ENCODE measurements around the gene TCF7L1. TPM values are rescaled to one million over a fixed set of nuclear protein-coding genes. Genes with fewer than 3 reads are reported as not detected.

The TCF7L1 gene
- total and polyA plus RNA-seq, 11 donors: 1.9 to 9.8 (median 6.3) TPM

DNA sequence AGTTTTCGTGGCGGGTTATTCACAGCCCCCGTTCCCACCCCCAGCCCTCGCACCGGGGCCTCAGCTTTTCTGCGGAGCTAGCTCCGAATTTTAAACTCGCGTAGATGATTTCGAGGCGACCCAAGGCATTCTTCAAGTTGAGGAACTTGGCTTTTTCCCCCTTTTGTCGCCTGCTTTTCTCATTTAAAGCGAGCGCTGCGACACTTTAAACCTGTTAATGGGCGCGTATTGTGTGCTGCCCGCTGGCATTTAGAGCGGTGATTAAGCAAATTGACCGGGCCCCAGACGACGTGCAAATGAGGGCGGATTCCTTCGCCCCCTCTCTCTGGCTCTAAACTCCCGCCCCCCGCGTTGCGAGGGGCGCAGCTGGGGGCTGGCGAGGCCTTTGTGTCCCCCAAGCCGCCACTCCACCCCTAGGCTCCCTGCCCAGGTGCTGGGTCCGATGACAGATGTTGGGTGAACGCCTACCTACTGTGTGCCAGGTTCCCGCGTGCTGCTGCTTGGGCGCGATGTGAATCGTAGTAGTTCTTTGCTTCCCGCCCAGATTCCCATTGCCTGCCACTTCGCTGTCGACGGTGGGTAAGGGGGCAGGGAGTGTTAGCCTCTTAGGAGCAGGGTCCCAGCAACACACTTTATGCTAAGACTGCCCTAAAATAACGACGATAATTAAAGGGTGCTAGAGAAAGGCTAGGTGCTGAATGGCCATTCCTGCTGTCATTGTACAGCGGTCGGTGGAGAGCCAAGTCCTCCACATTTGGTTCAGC, 1.9 kb downstream of the TCF7L1 start:
- WGBS, 4 donors: 48 to 72% (median 60%) methylated on average over 36 to 46 of the region's 46 CpGs
- Histone ChIP-seq H3K27me3 (peaks cover 0 to 26% (median 0%) of the 10 kb centered on the region in 9 donors), H3K36me3 (peaks cover 0 to 4% (median 0%) of the 10 kb centered on the region in 9 donors), H3K4me3 (peak overlapping the region; percentile 60 to 99 (median 82)), H3K4me1 (peaks cover 4 to 53% (median 31%) of the 10 kb centered on the region in 12 donors), H3K9me3 (no peaks in the 10 kb centered on the region), H3K27ac (peak overlapping the region in 10 of 12 donors; percentile 2 to 90 (median 82))
- TF ChIP-seq POLR2A (IDR thresholded peaks at IDR 0.05) (no peak), CTCF (IDR thresholded peaks at IDR 0.05) (no peak)
- DNase-seq: no peak
- no peak for ATAC-seq
- intact Hi-C loops (cut with DNase I): loop anchor here in 8 of 10 donors (2.0 to 10.0 kb wide), 6 partner anchors 37 to 152 kb away; no protein-coding TSS in a partner anchor

DNA sequence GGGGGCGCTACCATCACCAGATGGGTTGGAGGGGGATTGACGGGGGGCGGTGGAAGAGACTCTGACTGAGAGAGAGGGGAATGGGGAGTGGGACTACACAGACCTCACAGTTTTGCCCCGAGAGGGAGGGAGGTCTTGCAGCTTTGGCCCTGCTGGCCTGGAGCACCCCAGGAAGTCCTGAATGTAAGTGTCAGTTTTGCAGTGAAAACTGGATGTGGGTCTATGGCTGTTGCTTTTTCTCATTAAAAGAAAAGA, 2.4 kb downstream of the TCF7L1 start:
- peaks cover 0 to 26% (median 0%) of the 10 kb centered on the region in 9 donors for H3K27me3 ChIP-seq
- peaks cover 4 to 53% (median 31%) of the 10 kb centered on the region in 12 donors for H3K4me1 ChIP-seq
- H3K27ac ChIP-seq: peak overlapping the region in 1 of 12 donors; percentile 83
- intact Hi-C loops (cut with DNase I): loop anchor here in 4 of 10 donors (2.0 to 10.0 kb wide), 3 partner anchors 37 to 109 kb away; no protein-coding TSS in a partner anchor
- no peak for ATAC-seq
- DNase-seq: no peak
- WGBS, 4 donors: 73 to 87% (median 83%) methylated on average over 4 of the region's 4 CpGs
- peaks cover 0 to 4% (median 0%) of the 10 kb centered on the region in 9 donors for H3K36me3 ChIP-seq
- peak overlapping the region in 5 of 12 donors; percentile 82 to 99 (median 86) for H3K4me3 ChIP-seq
- TF ChIP-seq CTCF (IDR thresholded peaks at IDR 0.05): no peak
- TF ChIP-seq POLR2A (IDR thresholded peaks at IDR 0.05): no peak
- H3K9me3 ChIP-seq: no peaks in the 10 kb centered on the region

DNA sequence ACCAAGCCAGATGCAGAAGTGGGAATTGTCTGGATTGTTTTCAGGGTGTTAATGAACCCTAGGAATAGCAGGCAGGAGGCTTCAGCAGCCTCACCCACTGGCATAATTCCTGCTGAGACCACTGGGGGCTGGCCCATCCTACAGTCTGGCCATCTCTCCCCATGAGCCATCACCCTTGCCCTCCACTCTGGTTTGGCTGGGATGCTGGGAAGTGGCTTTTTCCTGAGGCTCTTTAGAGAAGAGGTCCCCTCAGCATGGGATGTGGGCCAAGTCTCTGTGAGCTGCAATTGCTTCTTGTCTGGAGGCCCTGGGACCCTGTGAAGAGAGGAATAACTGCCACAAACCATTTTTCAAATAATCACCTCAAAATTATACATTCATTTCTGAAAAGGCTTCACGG, 4.0 kb downstream of the TCF7L1 start:
- peaks cover 0 to 25% (median 0%) of the 10 kb centered on the region in 9 donors for H3K27me3 ChIP-seq
- peaks cover 0 to 16% (median 0%) of the 10 kb centered on the region in 9 donors for H3K36me3 ChIP-seq
- peak overlapping the region in 6 of 12 donors; percentile 7 to 54 (median 14) for H3K27ac ChIP-seq
- H3K4me3 ChIP-seq: no peak overlapping the region
- H3K4me1 ChIP-seq: peaks cover 4 to 50% (median 30%) of the 10 kb centered on the region in 12 donors
- no peaks in the 10 kb centered on the region for H3K9me3 ChIP-seq
- TF ChIP-seq POLR2A (IDR thresholded peaks at IDR 0.05): no peak
- TF ChIP-seq CTCF (IDR thresholded peaks at IDR 0.05): no peak
- intact Hi-C loops (cut with DNase I): loop anchor here in 4 of 10 donors (5.0 to 10.0 kb wide), 2 partner anchors 35 to 108 kb away; no protein-coding TSS in a partner anchor
- WGBS, 4 donors: 76 to 87% (median 83%) methylated on average over 1 of the region's 1 CpG
- ATAC-seq (no peak), DNase-seq (no peak)

GRCh38 chr2:85143463-85144082, 10.4 kb downstream of the TCF7L1 start:
- peaks cover 0 to 32% (median 8%) of the 10 kb centered on the region in 12 donors for H3K4me1 ChIP-seq
- no peak overlapping the region for H3K27ac ChIP-seq
- no peaks in the 10 kb centered on the region for H3K27me3 ChIP-seq
- ATAC-seq (no peak), DNase-seq (no peak)
- TF ChIP-seq CTCF (IDR thresholded peaks at IDR 0.05) (no peak), POLR2A (IDR thresholded peaks at IDR 0.05) (no peak)
- WGBS, 4 donors: 83 to 89% (median 88%) methylated on average over 8 of the region's 8 CpGs
- H3K4me3 ChIP-seq: no peak overlapping the region
- intact Hi-C loops (cut with DNase I): no loop called here
- H3K36me3 ChIP-seq: peaks cover 0 to 16% (median 0%) of the 10 kb centered on the region in 9 donors
- H3K9me3 ChIP-seq: no peaks in the 10 kb centered on the region
